Stimulated activated CD8-positive, alpha-beta memory T cell treated with anti-CD3 and anti-CD28 coated beads, Interleukin-7, amount 100 ng/mL, for 4 hours (primary cell): ENCODE measurements around the gene COG5.

Source experiments
- DNase-seq, 2 donors: peaks; one replicate each; pipeline ENCODE4 v3.0.0-alpha.2; 2020; ENCODE audit warnings: low read depth in 2 of 2

The COG5 gene

DNA sequence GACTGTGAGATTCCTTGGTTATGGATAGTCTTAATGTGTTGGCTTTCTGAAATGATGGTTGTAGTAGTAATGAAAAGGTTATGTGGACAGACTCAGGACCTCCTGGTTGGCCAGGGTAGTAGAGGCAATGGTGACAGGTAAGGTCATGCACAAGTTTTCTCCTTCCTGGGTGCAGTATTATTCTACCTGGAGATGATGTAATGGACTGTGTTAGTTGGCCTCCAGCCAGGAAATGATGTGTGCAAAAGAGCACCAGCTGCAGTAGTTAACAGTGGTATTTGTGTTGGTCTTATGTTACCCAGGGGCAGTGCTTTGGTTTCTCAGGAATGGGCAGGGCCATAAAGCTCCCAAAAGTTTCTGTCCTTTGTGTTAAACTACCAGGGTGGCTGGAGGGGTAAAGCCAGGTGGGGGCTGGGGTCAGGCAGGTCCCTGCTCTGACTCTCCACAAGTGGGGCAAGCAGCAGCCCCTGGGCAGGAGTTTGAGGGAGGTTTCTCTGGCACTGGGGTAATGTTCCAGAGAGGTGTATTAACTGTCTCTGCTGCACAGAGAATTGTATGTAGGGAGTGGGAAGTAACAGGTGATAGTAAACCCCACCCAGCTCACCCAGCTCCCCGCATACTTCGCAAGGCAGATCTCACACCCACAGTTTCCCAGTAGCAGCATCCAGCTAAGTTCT is 57.6 kb downstream of the COG5 start:
- no peak for DNase-seq

DNA sequence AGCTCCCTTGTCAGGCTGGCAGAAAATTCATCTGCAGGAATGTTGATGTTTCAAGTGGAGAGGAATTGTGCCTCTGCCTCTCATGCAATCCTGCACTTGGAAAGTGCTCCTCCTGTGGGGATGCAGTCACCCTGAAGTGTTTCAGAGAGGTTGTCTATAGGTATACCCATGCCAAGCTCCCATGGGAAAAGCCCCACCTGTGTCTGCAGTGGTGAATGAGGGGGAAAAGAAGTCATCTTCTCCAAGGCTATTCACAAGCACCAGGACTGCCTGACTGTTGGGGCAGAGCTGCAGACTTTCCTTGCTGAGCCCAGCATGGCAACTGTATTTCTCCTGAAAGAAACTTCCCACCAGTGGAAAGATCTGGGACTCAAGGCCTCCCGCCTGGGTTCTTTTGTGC is 58.4 kb downstream of the COG5 start:
- no peak for DNase-seq

DNA sequence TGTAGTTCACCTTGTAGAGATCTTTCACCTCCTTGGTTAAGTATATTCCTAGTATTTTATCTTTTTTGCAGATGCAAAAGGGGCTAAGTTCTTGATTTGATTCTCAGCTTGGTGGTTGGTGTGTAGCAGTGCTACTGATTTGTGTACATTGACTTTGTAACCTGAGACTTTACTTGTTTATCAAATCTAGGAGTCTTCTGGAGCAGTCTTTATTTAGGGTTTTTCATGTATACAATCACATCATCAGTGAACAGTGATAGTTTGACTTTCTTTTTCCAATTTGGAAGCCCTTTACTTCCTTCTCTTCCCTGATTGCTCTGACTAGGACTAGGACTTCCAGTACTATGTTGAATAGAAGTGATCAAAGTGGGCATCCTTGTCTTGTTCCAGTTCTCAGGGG is 60.0 kb downstream of the COG5 start:
- DNase-seq, result no peak

DNA sequence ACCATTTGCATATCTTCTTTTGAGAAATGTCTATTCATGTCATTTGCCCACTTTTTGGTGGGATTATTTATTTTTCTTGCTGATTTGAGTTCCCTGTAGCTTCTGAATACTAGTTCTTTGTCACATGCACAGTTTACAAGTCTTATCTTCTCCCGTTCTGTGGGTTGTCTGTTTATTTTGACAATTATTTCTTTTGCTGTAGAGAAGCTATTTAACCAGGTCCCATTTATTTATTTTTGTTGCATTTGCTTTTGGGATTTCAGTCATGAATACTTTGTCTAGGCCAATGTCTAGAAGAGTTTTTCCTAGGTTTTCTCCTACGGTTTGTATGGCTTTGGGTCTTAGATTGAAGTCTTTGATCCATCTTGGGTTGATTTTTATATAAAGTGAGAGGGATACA is 60.9 kb downstream of the COG5 start:
- DNase-seq, result no peak

DNA sequence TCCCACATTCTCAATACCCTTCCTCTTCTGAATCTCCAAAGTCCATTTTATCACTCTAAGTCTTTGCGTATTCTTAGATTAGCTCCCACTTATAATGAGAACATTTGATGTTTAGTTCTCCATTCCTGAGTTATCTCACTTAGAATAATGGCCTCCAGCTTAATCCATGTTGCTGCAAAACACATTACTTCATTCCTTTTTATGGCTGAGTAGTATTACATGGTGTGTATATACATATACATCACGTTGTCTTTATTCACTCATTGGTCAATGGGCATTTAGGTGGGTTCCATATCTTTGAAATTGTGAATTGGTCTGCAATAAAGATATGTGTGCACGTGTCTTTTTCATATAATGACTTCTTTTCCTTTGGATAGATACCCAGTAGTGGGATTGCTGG is 61.6 kb downstream of the COG5 start:
- DNase-seq, result no peak

DNA sequence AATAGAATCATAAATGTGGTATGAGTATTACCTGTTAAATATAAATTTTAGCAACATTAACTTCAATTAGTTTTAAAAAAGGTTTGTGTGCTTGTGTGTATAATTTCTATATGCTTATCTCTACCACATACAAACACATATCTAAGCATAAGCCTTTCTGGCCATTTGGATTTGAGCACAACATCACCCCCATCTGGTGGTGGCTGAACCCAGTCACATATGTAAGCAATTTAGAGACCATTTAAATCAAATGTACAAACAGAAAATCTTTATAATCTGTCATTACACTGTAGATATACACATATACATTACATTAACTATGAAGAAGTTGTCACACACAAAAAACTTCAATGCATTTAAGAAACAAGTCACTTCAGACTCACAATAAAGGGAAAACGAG is 62.1 kb downstream of the COG5 start:
- DNase-seq, result no peak

DNA sequence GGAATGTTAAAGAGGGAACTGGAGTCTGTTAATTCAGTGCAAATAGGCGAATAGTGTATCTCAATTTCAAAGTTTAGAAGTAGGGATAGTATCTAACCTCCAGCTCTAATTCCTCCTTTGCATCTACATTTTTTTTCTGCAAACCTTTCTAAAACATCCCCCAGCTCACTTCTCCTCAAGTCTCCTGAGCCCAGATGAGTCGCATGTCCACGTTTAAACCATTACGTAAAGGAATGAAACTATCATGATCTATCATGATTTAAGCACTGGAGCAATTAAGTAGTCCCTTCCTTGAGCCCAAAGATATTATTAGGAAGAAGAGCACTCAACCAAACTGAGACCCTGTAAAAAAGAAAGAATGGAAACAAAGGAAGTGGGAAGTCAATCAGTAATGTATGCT is 64.0 kb downstream of the COG5 start:
- no peak for DNase-seq

DNA sequence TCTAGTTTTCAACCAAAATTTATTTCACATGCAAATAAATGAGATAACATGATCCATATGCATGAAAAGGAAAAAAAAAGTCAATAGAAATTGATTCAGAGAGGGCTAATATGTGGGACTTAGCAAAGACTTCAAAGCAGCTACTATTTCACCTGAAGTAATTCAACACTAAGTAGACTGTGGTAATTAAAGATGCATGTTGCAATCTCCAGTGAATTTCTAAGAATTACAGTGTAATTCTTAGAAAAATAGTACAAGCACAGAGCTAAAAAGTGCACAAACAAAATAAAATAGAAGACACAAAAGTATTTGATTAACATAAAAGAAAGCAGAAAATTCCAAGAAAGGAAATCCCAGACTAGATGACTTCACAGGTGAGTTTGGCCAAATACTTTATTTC is 68.2 kb downstream of the COG5 start:
- no peak for DNase-seq

DNA sequence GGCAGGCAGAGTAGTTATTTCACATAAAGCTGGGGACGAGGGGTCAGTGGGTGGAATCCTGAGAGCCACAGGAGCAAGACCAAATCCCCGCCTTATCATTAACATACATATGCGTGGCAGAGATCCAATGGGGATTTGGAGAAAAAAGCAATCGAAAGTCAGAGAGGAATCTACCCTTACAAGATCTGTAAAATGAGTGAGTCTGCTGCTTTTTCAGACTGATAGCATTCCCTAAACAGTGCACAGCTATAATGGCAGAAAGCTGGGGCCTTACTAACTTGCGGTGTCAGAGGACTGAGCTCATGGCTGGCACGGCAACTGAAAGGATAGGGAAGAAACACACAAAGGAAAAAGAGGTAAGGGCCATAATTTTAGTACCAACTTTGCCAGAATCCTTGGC is 68.8 kb downstream of the COG5 start:
- DNase-seq, result no peak

DNA sequence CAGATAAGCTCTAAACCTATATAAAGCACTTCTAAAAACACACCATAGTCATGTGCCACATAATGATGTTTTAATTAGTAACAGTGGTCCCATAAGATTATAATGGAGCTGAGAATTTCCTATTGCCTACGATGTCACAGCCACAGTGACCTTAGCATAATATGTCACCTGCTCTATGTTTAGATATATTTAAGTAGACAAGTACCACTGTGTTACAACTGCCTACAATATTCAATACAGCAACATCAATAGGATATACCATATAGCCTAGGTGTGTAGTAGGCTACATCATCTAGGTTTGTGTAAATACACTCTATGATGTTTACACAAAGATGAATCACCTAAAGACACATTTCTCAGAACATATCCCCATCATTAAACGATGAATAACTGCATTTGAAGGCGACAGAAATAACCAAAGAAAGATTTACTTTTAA is 69.4 kb downstream of the COG5 start:
- DNase-seq, result no peak

DNA sequence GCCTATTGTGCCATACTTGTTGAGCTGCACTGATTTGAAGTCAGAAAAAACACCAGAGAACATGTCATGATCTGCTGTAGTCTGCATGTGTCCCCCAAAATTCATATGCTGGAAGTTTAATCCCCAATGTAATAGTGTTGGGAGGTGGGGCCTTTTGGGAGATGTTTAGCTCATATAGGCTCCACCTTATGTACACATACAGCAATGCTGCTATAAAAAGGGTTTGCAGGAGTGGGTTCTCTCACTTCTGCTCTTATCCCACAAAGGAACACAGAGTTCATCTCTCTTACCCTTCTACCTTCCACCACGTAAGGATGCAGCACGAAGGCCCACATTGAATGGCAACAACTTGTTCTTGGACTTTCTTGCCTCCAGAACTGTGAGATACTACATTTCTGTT is 70.8 kb downstream of the COG5 start:
- no peak for DNase-seq

DNA sequence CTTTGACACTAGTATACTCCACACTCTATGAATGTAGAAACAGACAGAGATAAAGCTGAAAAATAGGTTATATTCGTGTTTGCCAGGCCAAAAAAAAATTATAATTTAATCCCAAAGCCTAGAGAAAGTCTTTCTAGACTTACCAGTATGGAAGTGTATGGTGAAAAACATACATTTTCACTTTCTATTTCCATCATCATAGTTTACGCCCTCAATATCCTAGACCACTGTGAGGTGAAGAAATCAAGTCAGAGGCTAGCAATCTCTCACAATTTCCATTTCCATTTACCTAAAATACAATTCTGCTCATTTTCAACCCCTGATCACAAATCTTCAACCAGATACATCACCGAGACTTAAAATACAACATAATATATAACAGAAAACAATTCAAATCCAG is 77.7 kb downstream of the COG5 start:
- no peak for DNase-seq

DNA sequence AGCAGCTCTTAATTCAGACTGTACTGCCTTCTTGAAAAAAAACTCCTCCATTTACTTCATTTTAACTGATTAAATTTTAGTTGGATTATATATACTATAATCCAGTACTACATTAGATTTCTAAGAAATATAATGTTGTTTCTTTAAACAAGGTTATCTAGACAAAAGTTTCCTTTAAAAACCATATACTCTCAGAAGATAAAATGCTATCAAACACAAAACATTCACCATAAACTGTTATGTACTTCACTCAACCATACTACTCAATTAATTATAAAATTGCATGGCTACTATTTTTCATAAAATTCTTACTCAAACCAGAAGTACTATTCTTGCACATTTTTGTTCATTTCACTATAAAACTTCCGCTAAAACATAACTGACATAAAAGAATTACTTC is 81.1 kb downstream of the COG5 start:
- no peak for DNase-seq

DNA sequence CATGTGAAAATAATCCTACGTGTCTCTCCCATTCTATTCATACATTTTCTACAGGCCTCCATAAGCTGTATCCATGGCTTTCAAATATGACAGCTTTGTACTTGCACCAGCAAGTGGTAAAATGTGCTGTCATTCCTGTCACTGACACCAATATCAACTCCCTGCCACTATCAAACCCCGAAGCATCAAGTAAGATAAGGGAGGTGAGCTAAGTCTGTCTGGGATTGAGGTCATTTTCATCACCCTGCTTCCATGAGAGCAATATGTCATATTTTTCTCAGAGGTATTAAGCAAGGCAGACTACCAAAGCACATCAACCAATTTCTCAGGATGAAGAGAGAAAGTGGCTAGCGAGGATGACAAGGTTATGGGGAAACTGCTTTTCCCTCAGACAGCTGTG is 82.8 kb downstream of the COG5 start:
- no peak for DNase-seq

DNA sequence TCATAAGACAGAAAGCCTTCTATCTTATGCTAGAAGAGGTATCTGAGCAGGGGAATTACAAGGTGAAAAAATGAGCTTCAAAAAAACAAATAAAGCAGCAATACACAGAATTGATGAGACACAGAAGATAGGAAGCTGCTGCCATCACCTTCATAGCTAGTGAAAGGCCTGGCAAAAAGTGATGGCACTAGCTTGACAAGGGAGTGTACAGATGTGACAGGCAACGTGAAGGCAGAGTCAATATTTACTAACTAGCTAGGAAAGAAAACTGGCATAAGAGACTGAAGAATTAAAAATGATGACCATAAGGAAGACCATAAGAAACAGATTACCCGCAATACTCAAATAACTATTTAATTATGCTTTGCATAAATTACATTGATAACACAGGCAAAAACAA is 84.4 kb downstream of the COG5 start:
- no peak for DNase-seq

DNA sequence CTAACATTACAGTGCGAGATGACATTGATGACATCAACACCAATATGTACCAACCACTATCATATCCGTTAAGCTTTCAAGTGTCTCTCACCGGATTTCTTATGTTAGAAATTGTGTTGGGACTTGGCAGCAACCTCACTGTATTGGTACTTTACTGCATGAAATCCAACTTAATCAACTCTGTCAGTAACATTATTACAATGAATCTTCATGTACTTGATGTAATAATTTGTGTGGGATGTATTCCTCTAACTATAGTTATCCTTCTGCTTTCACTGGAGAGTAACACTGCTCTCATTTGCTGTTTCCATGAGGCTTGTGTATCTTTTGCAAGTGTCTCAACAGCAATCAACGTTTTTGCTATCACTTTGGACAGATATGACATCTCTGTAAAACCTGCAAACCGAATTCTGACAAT is 89.6 kb downstream of the COG5 start:
- no peak for DNase-seq

DNA sequence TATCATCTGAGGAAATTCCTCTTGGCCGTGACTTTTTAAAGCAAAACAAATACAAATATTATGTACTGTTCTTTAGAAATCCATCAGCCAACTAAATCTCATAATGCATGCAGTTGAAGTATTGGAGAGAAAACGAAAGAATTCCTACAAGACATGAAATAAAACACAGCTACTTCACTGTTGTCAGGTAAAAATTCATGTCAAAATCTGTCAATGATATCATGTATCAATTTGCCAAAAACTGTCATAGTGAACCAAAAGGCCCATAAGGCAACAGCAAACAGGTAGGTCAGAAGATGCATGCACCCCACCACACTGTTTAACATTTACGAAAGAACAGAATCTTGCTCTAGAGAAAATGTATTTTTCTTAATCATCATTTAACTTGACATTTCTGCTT is 91.6 kb downstream of the COG5 start:
- no peak for DNase-seq

DNA sequence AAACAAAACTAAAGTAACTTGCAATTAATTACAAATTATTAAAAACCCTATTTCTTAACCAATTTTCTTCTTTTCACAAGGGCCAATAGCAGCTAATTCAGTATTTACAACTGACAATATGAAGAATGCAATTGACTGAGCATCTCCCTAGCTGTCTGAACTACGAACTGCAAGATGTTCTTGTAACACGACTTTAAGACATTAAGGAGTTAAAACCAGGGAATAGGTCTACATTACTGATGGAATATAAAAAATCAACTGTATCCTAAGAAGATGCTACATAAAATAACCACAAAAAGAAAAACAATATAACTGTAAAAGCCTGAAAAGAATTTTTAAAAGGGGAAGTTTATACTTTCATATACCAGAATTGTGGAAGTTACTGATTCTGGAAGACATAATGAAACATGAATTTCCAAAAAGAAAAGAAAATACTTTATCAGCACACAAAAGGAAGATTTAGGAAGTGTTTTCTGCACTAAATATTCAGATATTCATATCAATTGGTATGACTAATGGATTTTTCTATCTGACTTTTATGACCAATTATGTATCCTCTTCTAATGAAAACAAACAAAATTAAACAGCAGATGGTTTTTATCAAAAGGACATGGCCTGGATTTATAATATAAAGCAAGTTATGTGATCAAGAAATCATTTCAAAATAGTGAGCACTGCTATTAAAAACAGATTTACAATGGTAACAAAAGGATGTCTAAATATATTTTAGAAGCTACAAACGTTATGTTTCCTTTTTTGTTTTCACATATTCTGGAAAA is 92.2 kb downstream of the COG5 start:
- DNase-seq, result no peak

DNA sequence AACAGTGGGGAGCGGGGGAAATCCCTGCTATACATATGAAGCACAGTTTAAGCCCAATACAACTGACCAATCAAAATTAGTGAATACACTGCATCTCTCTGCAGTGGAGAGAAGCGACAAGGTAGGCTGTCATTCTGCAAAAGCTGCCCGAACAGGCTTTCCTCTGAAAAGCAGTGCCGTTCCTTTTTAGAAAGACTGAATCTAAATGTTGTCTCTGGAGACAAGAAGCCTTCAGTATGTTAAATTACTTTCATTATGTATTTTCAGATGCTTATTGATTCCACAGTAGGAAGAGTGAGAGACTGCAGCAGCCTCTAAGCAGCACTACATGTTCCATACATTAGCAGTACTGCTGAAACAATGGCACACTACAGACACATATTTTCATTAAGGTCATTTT is 93.8 kb downstream of the COG5 start, which contains the start of gene GPR22:
GPR22 (plus strand) TSS at position 129 of the 400 bp plus-strand sequence. CDS start 4,004 bp downstream, outside the sequence.
- DNase-seq, result no peak

DNA sequence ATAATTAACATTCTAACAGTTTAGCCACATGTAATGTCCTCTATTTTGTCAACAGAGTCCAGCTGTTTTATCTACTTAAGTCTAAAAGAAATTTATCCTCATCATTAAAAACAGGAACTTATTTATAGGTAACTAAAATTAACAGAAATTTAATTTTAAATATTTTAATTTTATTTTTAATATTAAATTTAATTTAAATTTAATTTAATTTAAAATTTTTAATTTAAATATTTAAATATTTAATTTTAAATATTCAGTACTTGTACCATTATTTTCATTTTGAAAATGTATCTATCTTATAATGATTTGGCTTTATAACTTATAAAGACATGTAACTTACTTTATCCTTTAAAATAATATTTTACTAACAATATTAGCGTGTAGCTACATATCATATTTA is 94.9 kb downstream of the COG5 start:
- DNase-seq, result no peak

DNA sequence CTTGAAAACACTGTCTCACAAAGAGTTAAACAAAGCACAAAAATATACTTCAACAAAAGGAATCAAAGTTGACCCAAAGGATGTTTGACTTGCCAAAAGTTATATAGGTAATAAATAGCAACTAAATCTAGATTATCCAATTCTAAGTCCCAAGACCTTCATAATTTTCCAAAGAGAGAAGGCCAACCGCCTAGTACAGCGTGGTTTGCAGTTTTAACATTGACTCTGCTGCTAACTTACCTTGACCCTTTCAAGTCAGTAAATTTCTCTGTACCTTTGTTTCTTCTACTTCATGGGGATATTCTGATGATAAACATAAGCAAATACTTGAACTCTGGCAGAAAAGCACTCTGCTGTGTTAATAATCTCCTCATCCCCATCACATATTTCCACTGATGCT is 95.7 kb downstream of the COG5 start:
- no peak for DNase-seq

DNA sequence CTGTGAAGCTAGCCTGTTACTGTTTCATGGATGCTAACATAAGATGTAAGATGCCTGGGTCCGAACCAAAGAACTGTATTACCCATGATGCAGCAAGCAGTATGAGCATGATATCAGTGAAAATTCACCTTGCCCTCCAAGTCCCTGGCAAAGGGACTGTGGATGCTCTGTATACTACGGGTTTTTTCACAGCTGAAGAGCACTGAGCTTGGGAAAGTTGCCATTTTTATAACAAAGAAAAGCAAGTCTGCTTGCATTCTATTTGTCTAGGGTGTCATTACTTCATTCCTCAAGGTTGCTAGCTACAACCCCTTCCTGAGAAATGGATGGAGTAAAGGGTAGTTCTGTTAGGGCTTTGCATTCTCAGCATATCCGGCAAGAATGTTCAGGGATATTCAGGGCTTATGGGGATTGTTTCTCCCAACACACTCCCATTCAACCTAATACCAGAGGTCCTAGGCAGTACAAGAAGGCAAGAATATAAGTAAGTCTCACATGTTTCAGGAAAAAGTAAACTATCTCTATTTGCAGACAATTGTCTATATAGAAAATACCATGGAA is 99.0 kb downstream of the COG5 start:
- DNase-seq, result no peak
